Dermis microvascular lymphatic vessel endothelial cell (primary cell): Measurements from ENCODE around the gene MTMR6. TPM values are rescaled to one million over a fixed set of nuclear protein-coding genes. Genes with fewer than 3 reads are reported as not detected.

Experiments used
- DNase-seq, 2 donors: peaks; one replicate each; pipeline versions ENCODE4 v3.0.0 to v3.0.0-alpha.2; 2010; ENCODE audit warnings: low read depth in 2 of 2
- total RNA-seq: library from RNA; depleted of rRNA; stranded (reverse); fragments of >200 nt; gene quantifications from 2 replicates; pipeline ENCODE4 v1.2.1, GENCODE V29; 2014

MTMR6 gene
- total RNA-seq, 1 donor from 2014 or later: 22.3 TPM

- no peak for DNase-seq
Measured at GRCh38 chr13:25280396-25280795, 6.9 kb downstream of the MTMR6 start.

DNA sequence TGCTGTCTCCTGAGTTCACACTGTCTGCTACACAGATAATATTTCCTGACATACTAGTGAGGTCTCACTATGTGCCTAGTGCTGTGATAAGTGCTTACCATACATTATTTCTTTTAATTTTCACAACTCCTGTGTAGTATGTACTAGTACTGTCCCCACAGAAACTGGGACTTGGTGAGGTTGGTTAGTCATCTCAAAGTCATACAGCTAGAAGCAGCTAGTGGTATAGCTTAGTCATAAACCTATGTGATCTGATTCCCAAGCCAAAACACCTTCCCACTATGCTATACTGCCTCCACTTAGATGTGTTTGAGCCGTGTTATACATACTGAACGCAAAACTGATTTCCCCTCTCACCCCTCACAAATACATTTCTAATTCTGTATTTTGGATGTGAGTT lies 10.5 kb downstream of the MTMR6 start:
- DNase-seq: no peak

GRCh38 chr13:25268561-25268960 lies 18.7 kb downstream of the MTMR6 start:
- no peak for DNase-seq

- DNase-seq: peak; percentile 12 to 26
Measured at GRCh38 chr13:25267715-25268114, 19.6 kb downstream of the MTMR6 start.

DNA sequence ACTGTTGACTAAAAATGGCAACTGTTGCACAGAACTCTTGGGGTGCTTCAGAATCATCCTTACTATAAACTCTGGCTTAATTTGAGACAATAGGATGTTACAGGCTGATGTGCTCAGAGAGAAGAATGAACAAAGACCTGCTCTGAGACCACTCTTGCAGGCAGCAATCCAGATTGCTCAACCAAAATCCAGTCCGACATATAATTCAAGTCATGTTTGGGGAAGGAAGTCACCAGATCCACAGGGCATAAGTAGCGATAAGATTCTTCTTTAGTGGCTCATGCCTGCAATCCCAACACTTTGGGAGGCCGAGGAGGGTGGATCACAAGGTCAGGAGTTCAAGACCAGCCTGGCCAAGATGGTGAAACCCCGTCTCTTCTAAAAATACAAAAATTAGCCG lies 20.6 kb downstream of the MTMR6 start:
- no peak for DNase-seq

- no peak for DNase-seq
Measured at GRCh38 chr13:25262261-25262660, 25.0 kb downstream of the MTMR6 start.

DNA sequence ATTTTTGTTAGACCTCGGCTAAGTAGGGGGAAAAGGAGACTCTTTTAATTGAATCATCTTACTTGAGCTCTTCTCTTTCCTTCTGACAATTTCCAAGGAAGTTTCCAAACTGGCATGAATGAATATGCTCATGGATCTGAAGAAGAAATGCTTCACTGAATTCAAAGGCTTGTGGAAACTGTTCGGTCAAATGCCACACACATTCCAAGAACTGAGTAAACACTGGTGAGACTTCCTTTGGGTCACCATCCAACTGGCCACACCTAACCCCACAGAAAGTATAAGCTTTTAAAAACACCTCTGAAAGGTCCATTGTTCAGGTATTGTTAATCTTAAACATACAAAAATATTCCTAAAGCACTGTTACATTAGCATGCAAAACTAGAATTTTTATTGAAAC lies 33.6 kb downstream of the MTMR6 start:
- DNase-seq: no peak

DNA sequence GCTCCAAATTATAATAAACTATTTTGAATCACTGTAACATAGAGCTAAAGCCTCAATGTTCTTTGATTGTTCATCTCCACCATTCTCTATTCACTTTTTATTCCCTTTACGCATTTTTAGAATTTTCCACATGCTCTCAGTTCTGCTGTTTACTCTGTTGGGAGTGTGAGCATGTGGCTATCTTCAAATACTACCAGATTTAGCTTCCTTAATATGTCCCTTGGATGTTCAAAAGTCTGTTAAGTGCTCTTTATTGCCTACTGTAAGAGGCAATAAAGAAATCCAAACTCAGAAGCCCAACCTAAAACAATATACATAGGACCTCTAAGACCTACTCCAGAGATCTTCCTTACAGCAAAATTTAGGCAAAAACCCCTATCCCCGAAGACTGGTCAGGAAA lies 34.5 kb downstream of the MTMR6 start:
- no peak for DNase-seq

DNA sequence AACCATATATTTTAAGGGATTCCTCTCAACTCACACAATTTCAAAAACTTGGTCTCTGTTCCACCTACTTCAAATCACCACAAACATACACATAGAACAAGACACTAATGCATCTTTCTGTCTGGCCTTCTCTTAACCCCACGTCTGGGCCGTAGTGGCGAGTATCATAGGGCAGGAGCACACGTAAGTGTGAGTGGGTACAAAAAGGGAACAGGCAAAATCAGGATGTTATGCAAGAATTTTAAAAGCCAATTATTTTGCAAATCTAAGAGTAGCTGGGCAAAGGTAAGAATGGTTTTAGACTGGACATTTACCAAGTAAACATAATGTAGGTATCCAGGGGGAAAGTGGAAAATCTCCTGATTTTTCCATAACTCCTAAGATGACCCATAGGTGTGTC lies 35.1 kb downstream of the MTMR6 start:
- DNase-seq: no peak

GRCh38 chr13:25249001-25249543 lies 38.2 kb downstream of the MTMR6 start:
- peak in 1 of 2 donors; percentile 5 for DNase-seq

DNA sequence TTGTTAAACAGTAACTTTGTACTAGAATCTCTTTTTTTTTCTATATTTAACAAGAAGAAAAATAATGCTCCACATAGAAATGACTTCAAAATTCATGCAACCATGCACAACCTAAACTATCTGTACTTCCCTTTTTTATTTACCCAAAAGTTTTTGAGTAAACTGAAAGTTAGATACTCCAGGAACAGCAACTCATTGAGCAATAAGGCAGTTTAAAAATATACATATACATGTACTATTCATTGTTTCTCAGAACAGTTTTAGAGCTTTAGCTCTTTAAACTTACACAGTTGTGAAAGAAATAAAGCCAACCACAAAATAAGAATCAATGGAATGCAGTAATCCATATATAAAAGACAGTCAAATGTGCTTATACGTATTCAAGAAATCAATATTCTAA lies 39.2 kb downstream of the MTMR6 start:
- DNase-seq: no peak

DNA sequence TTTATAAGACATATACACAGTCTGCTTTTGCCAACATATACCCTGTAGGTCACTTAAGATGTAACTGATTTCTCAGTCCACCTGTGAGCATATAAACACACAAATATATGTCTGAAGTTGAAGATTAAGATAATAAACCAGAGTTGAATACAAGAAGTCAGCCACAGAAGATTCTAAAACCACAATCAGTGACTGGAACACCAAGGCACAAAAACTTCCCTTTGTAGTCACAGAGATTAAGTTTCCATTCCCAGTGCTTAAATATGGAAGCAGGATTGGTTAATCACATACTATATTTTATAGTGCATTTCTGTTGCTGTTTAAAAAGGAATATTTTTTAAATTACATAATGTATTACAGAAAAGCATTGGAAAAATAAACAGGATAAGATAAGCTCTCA lies 39.9 kb downstream of the MTMR6 start:
- DNase-seq: no peak

GRCh38 chr13:25244123-25244522 lies 43.2 kb downstream of the MTMR6 start:
- DNase-seq: no peak

DNA sequence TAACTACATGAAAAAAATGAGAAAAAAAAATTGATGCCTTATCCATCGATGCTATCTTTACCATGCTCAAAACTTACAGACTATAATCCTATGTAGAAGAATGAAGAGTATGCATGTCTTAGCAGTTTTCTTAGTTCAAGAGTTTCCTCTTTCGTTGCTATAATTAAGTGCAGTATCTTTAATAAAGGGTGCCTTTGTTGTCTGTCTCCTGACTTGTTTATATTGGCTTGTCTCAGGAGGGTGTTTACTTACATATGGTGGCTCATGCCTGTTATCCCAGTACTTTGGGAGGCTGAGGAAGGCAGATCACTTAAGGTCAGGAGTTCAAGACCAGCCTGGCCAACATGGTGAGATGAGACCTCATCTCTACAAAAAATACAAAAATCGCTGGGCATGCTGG lies 44.3 kb downstream of the MTMR6 start:
- DNase-seq: no peak

DNA sequence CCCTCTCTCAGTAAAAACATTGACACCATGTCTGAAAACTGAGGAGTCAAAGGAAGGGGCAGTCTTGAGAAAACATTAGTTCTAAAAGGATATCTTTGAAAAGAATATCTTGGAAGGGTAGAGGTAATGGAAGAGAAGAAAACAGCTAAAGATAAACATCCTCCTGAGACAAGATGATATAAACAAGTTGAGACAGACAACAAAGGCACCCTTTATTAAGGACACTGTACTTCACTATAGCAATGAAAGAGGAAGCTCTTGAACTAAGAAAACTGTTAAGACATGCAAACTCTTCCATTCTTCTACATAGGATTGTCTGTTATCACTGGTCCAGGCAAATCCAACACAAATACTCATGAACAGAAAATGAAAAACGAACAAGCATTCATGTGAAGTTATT lies 46.3 kb downstream of the MTMR6 start:
- no peak for DNase-seq

GRCh38 chr13:25237083-25237482 lies 50.2 kb downstream of the MTMR6 start:
- no peak for DNase-seq

GRCh38 chr13:25233861-25234260 lies 53.4 kb downstream of the MTMR6 start:
- no peak for DNase-seq

DNA sequence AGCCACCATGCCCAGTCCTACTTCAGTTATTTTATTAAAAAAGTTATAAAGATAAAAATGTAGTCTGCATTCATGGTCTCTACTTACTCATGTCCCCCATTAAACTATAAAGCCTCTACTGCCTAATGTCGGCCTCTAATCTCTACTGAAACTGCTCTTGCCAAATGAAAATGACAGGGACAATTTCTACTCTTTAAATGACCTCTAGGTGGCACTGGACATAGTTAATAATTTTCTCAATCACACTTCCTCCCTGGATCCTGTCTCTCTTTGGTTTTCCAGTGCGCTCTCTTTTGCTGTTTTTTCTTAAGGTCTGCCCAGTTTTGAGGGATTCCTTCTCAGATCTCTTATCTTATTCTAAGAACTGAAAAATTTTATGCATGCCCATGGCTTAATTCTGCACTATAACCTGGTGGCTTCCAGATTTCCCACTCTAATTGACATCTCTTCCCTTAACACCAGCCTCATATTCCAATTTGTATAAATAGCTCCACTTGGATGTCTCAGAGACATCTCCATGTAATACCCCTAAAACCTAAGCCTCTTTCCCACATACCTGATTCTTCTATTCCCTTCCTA lies 54.3 kb downstream of the MTMR6 start:
- peak; percentile 38 to 46 for DNase-seq

- peak in 1 of 2 donors; percentile 27 for DNase-seq
Measured at GRCh38 chr13:25231517-25231916, 55.8 kb downstream of the MTMR6 start.

DNA sequence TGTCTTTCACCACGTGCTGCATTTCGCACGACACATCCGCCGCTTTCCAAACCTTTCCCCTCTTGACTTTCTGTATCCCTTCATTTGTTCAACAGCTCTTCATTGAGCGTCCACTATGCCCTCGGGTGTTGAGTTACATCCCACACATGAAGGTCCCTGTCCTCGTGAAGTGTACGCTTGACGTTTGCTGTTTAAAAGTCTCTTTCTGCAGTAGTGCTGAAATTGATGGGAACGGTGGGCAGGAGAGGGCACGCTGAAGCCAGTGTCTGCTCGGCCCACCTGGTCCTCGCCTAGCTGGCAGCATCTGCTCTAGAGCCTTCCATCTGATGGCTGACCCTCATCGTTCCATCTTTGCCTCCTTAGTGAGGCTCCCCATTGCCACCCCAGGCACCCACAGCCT lies 59.6 kb downstream of the MTMR6 start:
- DNase-seq: no peak

- no peak for DNase-seq
Measured at GRCh38 chr13:25225970-25226369, 61.3 kb downstream of the MTMR6 start.

DNA sequence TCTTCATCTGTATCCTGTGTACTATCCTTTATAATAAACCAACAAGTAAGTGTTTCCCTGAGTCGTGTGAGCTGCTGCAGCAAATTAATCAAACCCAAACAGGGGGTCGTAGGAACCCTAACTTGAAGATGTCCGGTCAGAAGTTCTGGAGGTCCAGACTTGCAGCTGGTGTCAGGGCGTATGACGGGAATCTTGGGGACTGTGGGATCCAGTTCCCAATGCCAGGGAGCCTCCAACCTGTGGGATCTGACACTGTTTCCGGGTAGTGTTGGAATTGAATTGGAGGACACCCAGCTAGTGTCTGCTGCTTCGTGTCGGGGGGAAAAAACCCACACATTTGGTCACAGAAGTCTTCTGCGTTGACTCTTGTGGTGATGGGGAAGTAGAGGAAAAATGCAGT lies 63.1 kb downstream of the MTMR6 start:
- no peak for DNase-seq

DNA sequence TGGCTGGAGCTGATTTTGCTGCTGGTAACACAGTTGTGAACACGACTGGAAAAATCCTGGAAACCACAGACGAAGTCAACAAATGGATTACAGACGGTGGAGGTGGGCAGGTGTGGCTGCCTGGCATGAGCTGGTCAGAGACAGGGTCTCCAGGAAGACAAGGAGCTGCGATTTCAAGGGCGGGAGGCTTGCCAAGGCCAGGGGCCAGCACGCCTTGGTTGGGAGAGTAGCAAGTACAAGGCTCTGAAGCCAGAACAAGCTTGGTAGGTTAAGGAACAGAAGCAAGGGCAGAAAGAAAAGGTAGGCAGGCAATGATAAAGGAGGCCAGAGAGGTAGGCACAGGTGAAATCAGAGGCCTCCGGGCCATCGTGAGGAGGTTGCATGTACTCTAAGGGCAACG lies 64.5 kb downstream of the MTMR6 start:
- no peak for DNase-seq

GRCh38 chr13:25218019-25218418 lies 69.3 kb downstream of the MTMR6 start:
- DNase-seq: no peak
